COLO668 (cell line): ENCODE measurements around the gene NID2.
A peak's percentile ranks its signal among the peaks of the same experiment; 100 is the strongest.

Source experiments
- DNase-seq: peaks from one replicate; lab custom pipeline; 2025; ENCODE audit not compliant: unreplicated experiment; lab: John Stamatoyannopoulos, UW

The NID2 gene

GRCh38 chr14:52080808-52081755 lies 12.2 kb upstream of the NID2 start:
- no peak for DNase-seq

- no peak for DNase-seq
These were observed 11.4 kb upstream of the NID2 start for GRCh38 chr14:52080158-52080800.

GRCh38 chr14:52079239-52079959 lies 10.5 kb upstream of the NID2 start:
- no peak for DNase-seq

- DNase-seq: no peak
These were observed 9.9 kb upstream of the NID2 start for GRCh38 chr14:52078721-52079120.

- no peak for DNase-seq
These were observed 9.3 kb upstream of the NID2 start for GRCh38 chr14:52078095-52078531.

GRCh38 chr14:52077256-52077979 lies 8.6 kb upstream of the NID2 start:
- DNase-seq: no peak

GRCh38 chr14:52076334-52076733 lies 7.5 kb upstream of the NID2 start:
- DNase-seq: no peak

- no peak for DNase-seq
These were observed 6.5 kb upstream of the NID2 start for GRCh38 chr14:52075371-52075770.

GRCh38 chr14:52073251-52073650 lies 4.4 kb upstream of the NID2 start:
- no peak for DNase-seq

GRCh38 chr14:52072266-52072780 lies 3.5 kb upstream of the NID2 start:
- DNase-seq: no peak

GRCh38 chr14:52071675-52072074 lies 2.8 kb upstream of the NID2 start:
- no peak for DNase-seq

GRCh38 chr14:52070051-52070431 lies 1.2 kb upstream of the NID2 start:
- DNase-seq: no peak

- no peak for DNase-seq
These were observed 620 bp upstream of the NID2 start for GRCh38 chr14:52069307-52070050.

GRCh38 chr14:52067873-52068614 lies 815 bp downstream of the NID2 start:
- DNase-seq: peak; percentile 34

GRCh38 chr14:52064174-52064573 lies 4.7 kb downstream of the NID2 start:
- DNase-seq: no peak

- DNase-seq: no peak
These were observed 5.8 kb downstream of the NID2 start for GRCh38 chr14:52063052-52063462.

GRCh38 chr14:52061890-52062289 lies 7.0 kb downstream of the NID2 start:
- no peak for DNase-seq

- no peak for DNase-seq
These were observed 7.5 kb downstream of the NID2 start for GRCh38 chr14:52061390-52061789.

- DNase-seq: no peak
These were observed 8.8 kb downstream of the NID2 start for GRCh38 chr14:52060080-52060479.
